Lung (tissue), 12 donors: ENCODE measurements around the gene SOX18. TPM values are rescaled to one million over a fixed set of nuclear protein-coding genes. Genes with fewer than 3 reads are reported as not detected.

ENCODE experiments used
- ATAC-seq: fragments of 200-7000 bp; cut with Tn5 transposase; one replicate; pipeline ENCODE4 v1.9.1; 2020; ENCODE audit warnings: moderate number of reproducible peaks; ENCODE audit not compliant: insufficient read depth, low FRiP score
- DNase-seq, 3 donors: peaks; one replicate each; pipeline ENCODE4 v3.0.0-alpha.2; 2013 to 2017
- H3K27ac ChIP-seq, 2 donors: one replicate each; pipeline ENCODE4 v1.5.1; 2013; ENCODE audit warnings: mild to moderate bottlenecking in 2 of 2, moderate library complexity in 2 of 2, control low read depth in 1 of 2, inconsistent platforms in 1 of 2, low read depth in 1 of 2, low read length in 1 of 2
- H3K27me3 ChIP-seq, 3 donors: one replicate each; pipeline ENCODE4 v1.5.1; 2013; ENCODE audit warnings: low read length in 2 of 3; ENCODE audit not compliant: control insufficient read depth in 3 of 3, insufficient read depth in 3 of 3
- H3K36me3 ChIP-seq, 4 donors: one replicate each; pipeline ENCODE4 v1.5.1; 2013; ENCODE audit warnings: low read length in 4 of 4, mild to moderate bottlenecking in 1 of 4, moderate library complexity in 1 of 4; ENCODE audit not compliant: control insufficient read depth in 4 of 4, insufficient read depth in 4 of 4
- H3K4me1 ChIP-seq, 5 donors: one replicate each; pipeline ENCODE4 v1.5.1; 2013; ENCODE audit warnings: low read length in 5 of 5, mild to moderate bottlenecking in 2 of 5, moderate library complexity in 1 of 5; ENCODE audit not compliant: control insufficient read depth in 5 of 5, insufficient read depth in 5 of 5
- H3K4me3 ChIP-seq: one replicate; pipeline ENCODE4 v1.5.1; 2013; ENCODE audit warnings: mild to moderate bottlenecking, control low read depth, moderate library complexity
- H3K9ac ChIP-seq, 2 donors: one replicate each; pipeline ENCODE4 v1.5.1; 2013; ENCODE audit warnings: low read length in 2 of 2, control low read depth in 1 of 2; ENCODE audit not compliant: insufficient read depth in 1 of 2
- H3K9me3 ChIP-seq, 4 donors: one replicate each; pipeline ENCODE4 v1.5.1; 2013; ENCODE audit warnings: low read length in 3 of 4, mild to moderate bottlenecking in 1 of 4, moderate library complexity in 1 of 4; ENCODE audit not compliant: control insufficient read depth in 4 of 4, insufficient read depth in 3 of 4
- WGBS, 2 donors: extraction: QIAGEN DNeasy Blood & Tissue Kit; methylation state at CpG; one replicate each; pipeline ENCODE4 v1.1.7; 2013; 5-methylcytosine and 5-hydroxymethylcytosine counted together
- polyA plus RNA-seq, 2 donors: library from polyadenylated mRNA; stranded (reverse); fragments of 200-250 nt; gene quantifications; one replicate each; pipeline ENCODE4 v1.2.1, GENCODE V29; 2013
- total RNA-seq, 2 donors: library from RNA; depleted of rRNA in 1 of 2; stranded (reverse); fragments of >200 nt in 1 of 2; gene quantifications; one replicate each; pipeline ENCODE4 v1.2.1, GENCODE V29; 2014 to 2021
- TF ChIP-seq, protein P1 (sequence below): IDR thresholded peaks from 2 replicates; pipeline ENCODE4 v1.5.1; 2012; ENCODE audit warnings: mild to moderate bottlenecking; ENCODE audit errors: control extremely low read depth, extremely low read depth
- donor health status: control.
- donor health status: control.
- donor health status: Bipolar disorder and iron deficiency.
- donor health status: healthy.
- donor health status: DM: yes; HTN: yes; CAD: no.

Gene SOX18
- total and polyA plus RNA-seq, 4 donors: 12.1 to 52.2 (median 29.3) TPM

DNA sequence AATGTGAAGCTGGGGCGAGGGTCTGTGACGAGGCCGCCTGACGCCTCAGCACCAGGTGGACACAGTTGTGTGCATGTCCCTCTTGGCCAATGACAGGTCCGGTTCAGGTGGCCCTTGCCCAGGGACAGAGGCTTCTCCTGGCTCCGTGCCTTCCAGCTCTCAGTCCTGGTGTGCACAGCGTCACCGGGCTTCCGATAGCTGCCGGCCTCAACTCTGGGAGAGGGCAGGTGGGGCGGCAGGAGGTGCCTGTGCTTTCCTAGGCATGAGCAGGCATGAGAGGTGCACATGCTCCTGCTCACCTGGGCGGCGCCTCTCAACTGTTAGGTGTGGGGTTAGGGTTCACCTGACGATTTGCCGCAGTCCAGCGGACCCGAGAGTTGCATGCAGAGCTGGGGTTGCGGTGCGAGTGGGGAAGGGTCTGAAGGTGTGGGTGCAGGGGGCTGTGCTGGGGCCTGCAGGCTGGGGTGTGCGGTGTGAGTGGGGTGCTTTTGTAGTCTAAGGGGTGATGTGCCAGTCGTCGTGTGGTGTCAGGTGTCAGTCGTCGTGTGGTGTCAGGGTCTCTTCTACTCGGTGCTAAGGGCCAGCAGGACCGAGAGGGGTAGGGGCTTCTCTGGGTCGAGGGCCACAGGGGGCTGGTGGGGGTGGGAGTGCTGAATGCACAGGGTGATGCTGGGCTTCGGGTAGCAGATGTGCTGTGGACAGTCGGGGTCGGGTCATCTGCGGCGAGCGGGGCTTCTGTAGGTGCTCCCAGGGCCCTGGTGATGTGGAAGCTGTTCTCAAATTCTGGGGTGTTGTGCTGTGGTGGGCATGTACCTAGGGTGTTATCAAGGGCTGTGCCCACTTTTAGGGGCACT is 3.8 kb upstream of the SOX18 start:
- TF ChIP-seq, protein P1, sequence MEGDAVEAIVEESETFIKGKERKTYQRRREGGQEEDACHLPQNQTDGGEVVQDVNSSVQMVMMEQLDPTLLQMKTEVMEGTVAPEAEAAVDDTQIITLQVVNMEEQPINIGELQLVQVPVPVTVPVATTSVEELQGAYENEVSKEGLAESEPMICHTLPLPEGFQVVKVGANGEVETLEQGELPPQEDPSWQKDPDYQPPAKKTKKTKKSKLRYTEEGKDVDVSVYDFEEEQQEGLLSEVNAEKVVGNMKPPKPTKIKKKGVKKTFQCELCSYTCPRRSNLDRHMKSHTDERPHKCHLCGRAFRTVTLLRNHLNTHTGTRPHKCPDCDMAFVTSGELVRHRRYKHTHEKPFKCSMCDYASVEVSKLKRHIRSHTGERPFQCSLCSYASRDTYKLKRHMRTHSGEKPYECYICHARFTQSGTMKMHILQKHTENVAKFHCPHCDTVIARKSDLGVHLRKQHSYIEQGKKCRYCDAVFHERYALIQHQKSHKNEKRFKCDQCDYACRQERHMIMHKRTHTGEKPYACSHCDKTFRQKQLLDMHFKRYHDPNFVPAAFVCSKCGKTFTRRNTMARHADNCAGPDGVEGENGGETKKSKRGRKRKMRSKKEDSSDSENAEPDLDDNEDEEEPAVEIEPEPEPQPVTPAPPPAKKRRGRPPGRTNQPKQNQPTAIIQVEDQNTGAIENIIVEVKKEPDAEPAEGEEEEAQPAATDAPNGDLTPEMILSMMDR: no peak
- Histone ChIP-seq H3K4me1 (peaks cover 0 to 76% (median 17%) of the 10 kb centered on the region in 5 donors), H3K27me3 (peaks cover 0 to 7% (median 7%) of the 10 kb centered on the region in 3 donors), H3K4me3 (no peak overlapping the region), H3K9me3 (no peaks in the 10 kb centered on the region), H3K36me3 (peaks cover 0 to 2% (median 0%) of the 10 kb centered on the region in 4 donors), H3K9ac (peak overlapping the region in 1 of 2 donors; percentile 58), H3K27ac (peak overlapping the region; percentile 81 to 86)
- 68 to 76% methylated on average over 33 of the region's 33 CpGs for WGBS, 2 donors
- no peak for ATAC-seq
- no peak for DNase-seq

GRCh38 chr20:64052326-64052722 is 2.9 kb upstream of the SOX18 start:
- TF ChIP-seq, protein P1: no peak
- Histone ChIP-seq H3K27me3 (peaks cover 0 to 9% (median 7%) of the 10 kb centered on the region in 3 donors), H3K27ac (peak overlapping the region; percentile 81 to 86), H3K9me3 (peaks cover 0 to 3% (median 0%) of the 10 kb centered on the region in 4 donors), H3K4me1 (peaks cover 0 to 80% (median 17%) of the 10 kb centered on the region in 5 donors), H3K9ac (no peak overlapping the region), H3K4me3 (no peak overlapping the region), H3K36me3 (peaks cover 0 to 7% (median 0%) of the 10 kb centered on the region in 4 donors)
- ATAC-seq: no peak
- no peak for DNase-seq
- 67% methylated on average over 10 of the region's 10 CpGs for WGBS, 2 donors

DNA sequence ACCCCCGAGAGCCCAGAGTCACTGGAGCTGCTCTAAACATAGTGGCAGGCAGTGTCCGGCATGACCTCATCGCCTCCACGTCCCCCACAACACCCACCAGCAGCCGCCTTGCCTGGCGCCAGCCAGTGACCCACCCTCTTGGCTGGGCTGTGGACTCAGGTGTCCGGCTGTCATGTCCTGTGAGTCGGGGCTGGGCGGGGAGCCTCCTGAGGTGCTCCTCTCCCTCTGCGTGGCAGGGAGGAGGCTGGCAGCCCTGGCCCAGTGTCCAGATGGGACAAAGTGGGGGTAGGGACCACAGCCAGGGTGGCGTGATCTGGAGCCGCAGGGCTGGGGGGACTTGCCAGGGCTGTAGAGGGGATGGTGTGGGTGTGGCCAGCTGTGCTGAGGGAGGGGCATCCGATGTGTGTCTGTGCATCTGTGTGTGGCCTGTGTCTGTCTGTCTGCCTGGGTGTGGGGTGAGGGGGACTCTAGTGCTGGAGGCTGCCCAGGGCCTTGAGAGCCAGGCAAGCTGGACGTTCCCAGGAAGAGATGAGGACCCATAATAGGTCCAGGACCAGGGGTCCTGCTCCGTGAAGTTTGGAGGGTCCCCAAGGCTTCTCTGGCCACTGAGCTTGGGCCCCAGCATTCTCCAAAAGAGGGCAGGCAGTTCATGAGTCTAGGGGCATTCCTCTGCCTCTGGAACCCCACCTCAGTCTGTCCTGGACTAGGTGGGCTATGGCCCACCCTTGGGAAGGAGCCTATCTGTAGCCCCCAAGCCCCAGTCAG is 2.3 kb upstream of the SOX18 start:
- Histone ChIP-seq H3K4me3 (no peak overlapping the region), H3K9me3 (peaks cover 0 to 3% (median 0%) of the 10 kb centered on the region in 4 donors), H3K9ac (no peak overlapping the region), H3K4me1 (peaks cover 0 to 75% (median 12%) of the 10 kb centered on the region in 5 donors), H3K36me3 (peaks cover 0 to 7% (median 1%) of the 10 kb centered on the region in 4 donors), H3K27ac (peak overlapping the region; percentile 81 to 90), H3K27me3 (peaks cover 0 to 14% (median 7%) of the 10 kb centered on the region in 3 donors)
- TF ChIP-seq, protein P1: no peak
- no peak for ATAC-seq
- peak in 1 of 3 donors; percentile 59 for DNase-seq
- WGBS, 2 donors: 64 to 78% methylated on average over 15 of the region's 15 CpGs
